HTERT RPE-1 (cell line): ENCODE data around the gene TTC12.

ENCODE experiments used
- in situ Hi-C: fragments of 300-500 bp; cut with MboI; formaldehyde crosslinking; loops from 4 replicates; pipeline ENCODE4 v1.14.3; 2020; ENCODE audit warnings: low sequenced_read_pairs

TTC12 gene

GRCh38 chr11:113324250-113324649 is 9.9 kb downstream of the TTC12 start:
- in situ Hi-C loops = no loop called here

GRCh38 chr11:113329725-113330124 is 15.3 kb downstream of the TTC12 start:
- in situ Hi-C loops = no loop called here

GRCh38 chr11:113331441-113331840 is 17.1 kb downstream of the TTC12 start:
- in situ Hi-C loops = no loop called here

GRCh38 chr11:113332023-113332422 is 17.6 kb downstream of the TTC12 start:
- in situ Hi-C loops = no loop called here

- in situ Hi-C loops = no loop called here
Measured at GRCh38 chr11:113332638-113333329, 18.4 kb downstream of the TTC12 start.

GRCh38 chr11:113334183-113334582 is 19.8 kb downstream of the TTC12 start:
- in situ Hi-C loops = no loop called here

GRCh38 chr11:113338730-113339129 is 24.3 kb downstream of the TTC12 start:
- in situ Hi-C loops = no loop called here

- in situ Hi-C loops = no loop called here
Measured at GRCh38 chr11:113339929-113340589, 25.7 kb downstream of the TTC12 start.

GRCh38 chr11:113341388-113342165 is 27.2 kb downstream of the TTC12 start:
- in situ Hi-C loops = no loop called here

GRCh38 chr11:113345978-113346377 is 31.6 kb downstream of the TTC12 start:
- in situ Hi-C loops = no loop called here

GRCh38 chr11:113349528-113349927 is 35.1 kb downstream of the TTC12 start:
- in situ Hi-C loops = no loop called here

- in situ Hi-C loops = no loop called here
Measured at GRCh38 chr11:113350336-113351067, 36.1 kb downstream of the TTC12 start.

- in situ Hi-C loops = no loop called here
Measured at GRCh38 chr11:113351068-113351450, 36.7 kb downstream of the TTC12 start.

- in situ Hi-C loops = no loop called here
Measured at GRCh38 chr11:113351480-113351879, 37.1 kb downstream of the TTC12 start.

- in situ Hi-C loops = no loop called here
Measured at GRCh38 chr11:113356203-113356602, 41.8 kb downstream of the TTC12 start.

- in situ Hi-C loops = no loop called here
Measured at GRCh38 chr11:113363406-113363805, 49.0 kb downstream of the TTC12 start.

- in situ Hi-C loops = no loop called here
Measured at GRCh38 chr11:113363996-113364641, 49.7 kb downstream of the TTC12 start.

- in situ Hi-C loops = no loop called here
Measured at GRCh38 chr11:113365895-113366294, 51.5 kb downstream of the TTC12 start.

- in situ Hi-C loops = no loop called here
Measured at GRCh38 chr11:113369411-113369810, 55.0 kb downstream of the TTC12 start.

- in situ Hi-C loops = no loop called here
Measured at GRCh38 chr11:113370634-113371033, 56.3 kb downstream of the TTC12 start.

- in situ Hi-C loops = no loop called here
Measured at GRCh38 chr11:113372309-113372708, 57.9 kb downstream of the TTC12 start.
